ENCODE results near the gene ZNF500. TPM values are rescaled to one million over a fixed set of nuclear protein-coding genes. Genes with fewer than 3 reads are reported as not detected.

Gene ZNF500
- total and polyA plus RNA-seq, 4 donors, result 3.0 to 7.4 (median 5.0) TPM

- no peak overlapping the region for H3K9ac ChIP-seq (ENCODE audit: low read depth in 1 of 2, low read length in 2 of 2)
- no peaks in the 10 kb centered on the region for H3K9me3 ChIP-seq (ENCODE audit: control insufficient read depth in 4 of 4, low read length in 3 of 4)
- H3K27me3 ChIP-seq (ENCODE audit: control insufficient read depth in 4 of 4, insufficient read depth in 4 of 4, low read length in 3 of 4), result no peaks in the 10 kb centered on the region
- no peak for TF ChIP-seq TAF1 (conservative IDR thresholded peaks at IDR 0.05)
- TF ChIP-seq REST (IDR thresholded peaks at IDR 0.05), result no peak
- TF ChIP-seq FOXA2 (IDR thresholded peaks at IDR 0.05), result no peak
- TF ChIP-seq YY1 (IDR thresholded peaks at IDR 0.05), result no peak
- TF ChIP-seq CTCF (IDR thresholded peaks at IDR 0.05; ENCODE audit: low read depth, low read length, missing input control), result no peak
- no peak for TF ChIP-seq EGR1 (IDR thresholded peaks at IDR 0.05; ENCODE audit: low read depth in 2 of 2)
- no peak for TF ChIP-seq HNF4G (IDR thresholded peaks at IDR 0.05)
- TF ChIP-seq, protein P1, sequence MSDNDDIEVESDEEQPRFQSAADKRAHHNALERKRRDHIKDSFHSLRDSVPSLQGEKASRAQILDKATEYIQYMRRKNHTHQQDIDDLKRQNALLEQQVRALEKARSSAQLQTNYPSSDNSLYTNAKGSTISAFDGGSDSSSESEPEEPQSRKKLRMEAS (IDR thresholded peaks at IDR 0.05), result no peak
- no peak for TF ChIP-seq RXRA (IDR thresholded peaks at IDR 0.05)
- no peak for TF ChIP-seq GABPA (IDR thresholded peaks at IDR 0.05 in 1 of 2, conservative IDR thresholded peaks at IDR 0.05 in 1 of 2)
- TF ChIP-seq, protein P2, sequence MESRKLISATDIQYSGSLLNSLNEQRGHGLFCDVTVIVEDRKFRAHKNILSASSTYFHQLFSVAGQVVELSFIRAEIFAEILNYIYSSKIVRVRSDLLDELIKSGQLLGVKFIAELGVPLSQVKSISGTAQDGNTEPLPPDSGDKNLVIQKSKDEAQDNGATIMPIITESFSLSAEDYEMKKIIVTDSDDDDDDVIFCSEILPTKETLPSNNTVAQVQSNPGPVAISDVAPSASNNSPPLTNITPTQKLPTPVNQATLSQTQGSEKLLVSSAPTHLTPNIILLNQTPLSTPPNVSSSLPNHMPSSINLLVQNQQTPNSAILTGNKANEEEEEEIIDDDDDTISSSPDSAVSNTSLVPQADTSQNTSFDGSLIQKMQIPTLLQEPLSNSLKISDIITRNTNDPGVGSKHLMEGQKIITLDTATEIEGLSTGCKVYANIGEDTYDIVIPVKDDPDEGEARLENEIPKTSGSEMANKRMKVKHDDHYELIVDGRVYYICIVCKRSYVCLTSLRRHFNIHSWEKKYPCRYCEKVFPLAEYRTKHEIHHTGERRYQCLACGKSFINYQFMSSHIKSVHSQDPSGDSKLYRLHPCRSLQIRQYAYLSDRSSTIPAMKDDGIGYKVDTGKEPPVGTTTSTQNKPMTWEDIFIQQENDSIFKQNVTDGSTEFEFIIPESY (IDR thresholded peaks at IDR 0.05), result no peak
- TF ChIP-seq NR2F2 (IDR thresholded peaks at IDR 0.05), result no peak
- no peak for TF ChIP-seq FOXA1 (IDR thresholded peaks at IDR 0.05)
- TF ChIP-seq HNF4A (conservative IDR thresholded peaks at IDR 0.05), result no peak
- no peak for TF ChIP-seq ATF3 (IDR thresholded peaks at IDR 0.05)
- peaks cover 0 to 5% (median 4%) of the 10 kb centered on the region in 4 donors for H3K4me1 ChIP-seq (ENCODE audit: control insufficient read depth in 4 of 4, insufficient read depth in 4 of 4, low read length in 3 of 4)
- no peaks in the 10 kb centered on the region for H3K36me3 ChIP-seq (ENCODE audit: control insufficient read depth in 4 of 4, insufficient read depth in 3 of 4, low read depth in 1 of 4, low read length in 3 of 4)
- no peak overlapping the region for H3K27ac ChIP-seq (ENCODE audit: low read depth in 1 of 2, low read length in 2 of 2)
- WGBS, result 77% methylated on average over 7 of the region's 7 CpGs
- no peak for DNase-seq (ENCODE audit: low spot score)
- no peak overlapping the region for H3K4me3 ChIP-seq (ENCODE audit: low read depth in 1 of 3, low read length in 3 of 3)
Observed at GRCh38 chr16:4788910-4789309, 21.9 kb upstream of the ZNF500 start.

DNA sequence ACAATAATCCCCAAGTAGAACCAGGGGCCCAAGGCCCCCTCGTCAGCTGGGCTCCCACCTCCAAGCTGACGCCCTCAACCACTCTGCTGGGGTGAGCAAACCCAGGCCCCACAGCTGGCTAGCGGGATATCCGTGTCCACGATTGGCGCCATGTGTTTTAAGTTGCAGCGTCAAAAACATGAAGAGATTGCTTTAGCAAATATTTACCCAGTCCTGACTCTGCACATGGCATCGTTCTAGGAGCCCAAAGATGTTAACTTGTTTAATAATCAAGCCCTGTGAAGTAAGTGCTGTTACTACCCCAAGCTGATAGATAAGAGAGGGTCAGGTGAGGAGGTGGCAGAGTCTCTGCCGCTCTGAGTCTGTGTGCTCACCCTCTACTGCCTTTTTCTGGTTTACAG is 21.5 kb upstream of the ZNF500 start:
- Histone ChIP-seq H3K27ac (ENCODE audit: low read depth in 1 of 2, low read length in 2 of 2) (no peak overlapping the region), H3K4me1 (ENCODE audit: control insufficient read depth in 4 of 4, insufficient read depth in 4 of 4, low read length in 3 of 4) (peaks cover 0 to 5% (median 4%) of the 10 kb centered on the region in 4 donors), H3K36me3 (ENCODE audit: control insufficient read depth in 4 of 4, insufficient read depth in 3 of 4, low read depth in 1 of 4, low read length in 3 of 4) (no peaks in the 10 kb centered on the region), H3K27me3 (ENCODE audit: control insufficient read depth in 4 of 4, insufficient read depth in 4 of 4, low read length in 3 of 4) (no peaks in the 10 kb centered on the region), H3K9ac (ENCODE audit: low read depth in 1 of 2, low read length in 2 of 2) (no peak overlapping the region), H3K9me3 (ENCODE audit: control insufficient read depth in 4 of 4, low read length in 3 of 4) (no peaks in the 10 kb centered on the region), H3K4me3 (ENCODE audit: low read depth in 1 of 3, low read length in 3 of 3) (no peak overlapping the region)
- 40% methylated on average over 9 of the region's 9 CpGs for WGBS
- no peak for TF ChIP-seq SP1 (IDR thresholded peaks at IDR 0.05)
- TF ChIP-seq, protein P1 (IDR thresholded peaks at IDR 0.05), result no peak
- TF ChIP-seq CTCF (IDR thresholded peaks at IDR 0.05; ENCODE audit: low read depth, low read length, missing input control), result no peak
- TF ChIP-seq HNF4A (conservative IDR thresholded peaks at IDR 0.05), result no peak
- TF ChIP-seq HNF4G (IDR thresholded peaks at IDR 0.05), result no peak
- TF ChIP-seq YY1 (IDR thresholded peaks at IDR 0.05), result no peak
- TF ChIP-seq NR2F2 (IDR thresholded peaks at IDR 0.05), result no peak
- TF ChIP-seq FOXA1 (IDR thresholded peaks at IDR 0.05), result no peak
- TF ChIP-seq GABPA (IDR thresholded peaks at IDR 0.05 in 1 of 2, conservative IDR thresholded peaks at IDR 0.05 in 1 of 2), result no peak
- no peak for TF ChIP-seq RXRA (IDR thresholded peaks at IDR 0.05)
- no peak for TF ChIP-seq EGR1 (IDR thresholded peaks at IDR 0.05; ENCODE audit: low read depth in 2 of 2)
- TF ChIP-seq, protein P2 (IDR thresholded peaks at IDR 0.05), result no peak
- no peak for TF ChIP-seq TAF1 (conservative IDR thresholded peaks at IDR 0.05)
- TF ChIP-seq RAD21 (IDR thresholded peaks at IDR 0.05), result no peak
- DNase-seq (ENCODE audit: low spot score), result no peak
